Measurements from ENCODE around the gene ARHGEF39. TPM values are rescaled to one million over a fixed set of nuclear protein-coding genes. Genes with fewer than 3 reads are reported as not detected.

The ARHGEF39 gene

DNA sequence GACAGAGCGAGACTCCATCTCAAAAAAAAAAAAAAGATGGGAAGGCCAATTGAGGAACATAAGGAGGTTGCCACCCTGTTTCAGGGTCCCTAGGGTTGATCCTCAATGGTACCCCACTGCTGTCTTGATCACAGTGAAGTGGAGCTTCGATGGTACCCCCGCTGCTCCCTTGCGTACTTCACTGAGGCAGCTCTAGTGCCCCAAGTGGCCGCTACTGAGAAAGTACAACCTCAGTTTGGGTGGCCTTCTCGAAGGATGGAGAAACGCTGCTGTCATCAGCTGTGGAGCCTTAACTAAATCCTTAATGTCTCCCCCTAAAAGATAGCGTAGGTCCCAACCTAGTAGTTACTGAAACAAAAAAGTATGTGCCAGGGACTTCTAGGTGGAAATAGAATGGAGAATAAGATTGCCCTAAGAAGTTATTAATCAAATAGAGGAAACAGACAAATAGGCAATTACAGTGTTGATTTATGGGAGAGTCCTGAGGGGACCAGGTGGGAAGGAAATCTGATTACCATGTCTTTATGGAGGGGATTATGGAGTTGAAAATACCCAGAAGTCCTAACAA, 53.7 kb downstream of the ARHGEF39 start:
- H3K4me2 ChIP-seq (ENCODE audit: low read length), result no peak overlapping the region
- H3K4ac ChIP-seq (ENCODE audit: low read depth, low read length), result no peak overlapping the region
- no CpG with 5 or more reads among the region's 8 CpGs for WGBS (ENCODE audit: extremely low coverage, insufficient coverage, low lambda C conversion rate)

DNA sequence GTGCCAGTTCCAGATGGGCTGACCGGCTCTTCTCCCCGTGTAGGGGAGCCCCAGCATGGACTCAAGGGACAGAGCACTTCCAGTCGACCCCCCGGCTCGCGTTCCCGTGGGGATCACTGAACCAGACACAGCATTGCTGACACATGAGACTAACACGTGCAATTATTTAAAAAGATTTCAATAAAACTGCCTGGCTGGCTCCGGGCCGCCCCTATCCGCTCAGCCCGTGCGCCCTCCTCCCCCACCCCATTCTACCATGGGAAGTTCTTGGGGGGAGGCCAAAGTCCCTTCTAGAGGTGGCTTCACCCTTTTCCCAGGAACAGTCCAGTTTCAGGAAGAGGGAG, 55.2 kb downstream of the ARHGEF39 start:
- Histone ChIP-seq H3K79me2 (ENCODE audit: control insufficient read depth, insufficient read depth, low read length) (no peaks in the 10 kb centered on the region), H2AK5ac (ENCODE audit: low read length) (no peak overlapping the region), H2BK5ac (ENCODE audit: low read length) (no peak overlapping the region), H2BK15ac (replicated peaks; ENCODE audit: low read depth) (no peak overlapping the region), H3K4me1 (ENCODE audit: control insufficient read depth, low read depth, low read length) (peaks cover 4% of the 10 kb centered on the region), H3K56ac (ENCODE audit: low read length) (no peak overlapping the region), H3K36me3 (ENCODE audit: control insufficient read depth, insufficient read depth, low read length) (no peaks in the 10 kb centered on the region), H3K4me2 (ENCODE audit: low read length) (no peak overlapping the region), H3K18ac (ENCODE audit: low read length) (no peak overlapping the region), H4K5ac (ENCODE audit: low read length) (no peak overlapping the region), H3K27ac (ENCODE audit: low read depth, low read length) (no peak overlapping the region), H3K9ac (ENCODE audit: low read length) (no peak overlapping the region), H2BK120ac (ENCODE audit: low read depth, low read length) (no peak overlapping the region), H3K23ac (ENCODE audit: low read length) (no peak overlapping the region), H3K4ac (ENCODE audit: low read depth, low read length) (no peak overlapping the region), H4K8ac (ENCODE audit: low read depth, low read length) (no peak overlapping the region), H3K79me1 (ENCODE audit: low read length) (peaks cover 9% of the 10 kb centered on the region), H3K4me3 (ENCODE audit: low read length) (no peak overlapping the region), H3K27me3 (ENCODE audit: insufficient read depth, low read length, poor library complexity) (no peaks in the 10 kb centered on the region)
- DNase-seq, result no peak
- no CpG with 5 or more reads among the region's 13 CpGs for WGBS (ENCODE audit: extremely low coverage, insufficient coverage, low lambda C conversion rate)

More for the DNA sequence above, 53.7 kb downstream of the ARHGEF39 start:
- H2BK120ac ChIP-seq (ENCODE audit: low read depth, low read length), result no peak overlapping the region
- H3K79me2 ChIP-seq (ENCODE audit: control insufficient read depth, insufficient read depth, low read length), result no peaks in the 10 kb centered on the region
- no peaks in the 10 kb centered on the region for H3K36me3 ChIP-seq (ENCODE audit: control insufficient read depth, insufficient read depth, low read length)
- no peaks in the 10 kb centered on the region for H3K27me3 ChIP-seq (ENCODE audit: insufficient read depth, low read length, poor library complexity)
- no peak overlapping the region for H3K18ac ChIP-seq (ENCODE audit: low read length)
- peaks cover 1% of the 10 kb centered on the region for H3K4me1 ChIP-seq (ENCODE audit: control insufficient read depth, low read depth, low read length)
- no peak overlapping the region for H2BK15ac ChIP-seq (replicated peaks; ENCODE audit: low read depth)
- H2BK5ac ChIP-seq (ENCODE audit: low read length), result no peak overlapping the region
- no peak overlapping the region for H3K27ac ChIP-seq (ENCODE audit: low read depth, low read length)
- peaks cover 6% of the 10 kb centered on the region for H3K79me1 ChIP-seq (ENCODE audit: low read length)
- no peak overlapping the region for H3K4me3 ChIP-seq (ENCODE audit: low read length)
- H3K23ac ChIP-seq (ENCODE audit: low read length), result no peak overlapping the region
- no peak overlapping the region for H4K5ac ChIP-seq (ENCODE audit: low read length)
- H3K56ac ChIP-seq (ENCODE audit: low read length), result no peak overlapping the region
- no peak overlapping the region for H4K8ac ChIP-seq (ENCODE audit: low read depth, low read length)
- DNase-seq, result peak; percentile 59
- H3K9ac ChIP-seq (ENCODE audit: low read length), result no peak overlapping the region
- H2AK5ac ChIP-seq (ENCODE audit: low read length), result no peak overlapping the region

Small RNA genes lying within 50 kb of the gene (small RNA-seq; reads per million reads assigned to genes)
- gene RMRP (ENCODE audit: insufficient read depth), result not detected
- not detected for gene RN7SL22P (ENCODE audit: insufficient read depth)
